SK-MEL-5 (cell line): ENCODE data around the gene FURIN. TPM values are rescaled to one million over a fixed set of nuclear protein-coding genes. Genes with fewer than 3 reads are reported as not detected.
"Not testable (repeated sequence)": the region's sequence is repeated elsewhere in the genome, so short reads cannot be mapped to it uniquely, and the experiment has no call there.

Source experiments
- DNase-seq: peaks from one replicate; pipeline ENCODE4 v3.0.0-alpha.2; 2016; ENCODE audit warnings: low read depth, low spot score
- in situ Hi-C: cut with HindIII; loops from 2 replicates; pipeline ENCODE4 v1.10.0; 2016; ENCODE audit warnings: low sequenced_read_pairs, high pct_unique_total_duplicates, low pct_unique_long_range_greater_than_20kb
- total RNA-seq: library from RNA; depleted of rRNA; stranded (reverse); fragments of >200 nt; shearing (Covaris generic); gene quantifications from 2 replicates; pipeline ENCODE4 v1.2.3, GENCODE V29; 2014

Gene FURIN
- total RNA-seq, 1 experiment from 2014 or later = 38.3 TPM

DNA sequence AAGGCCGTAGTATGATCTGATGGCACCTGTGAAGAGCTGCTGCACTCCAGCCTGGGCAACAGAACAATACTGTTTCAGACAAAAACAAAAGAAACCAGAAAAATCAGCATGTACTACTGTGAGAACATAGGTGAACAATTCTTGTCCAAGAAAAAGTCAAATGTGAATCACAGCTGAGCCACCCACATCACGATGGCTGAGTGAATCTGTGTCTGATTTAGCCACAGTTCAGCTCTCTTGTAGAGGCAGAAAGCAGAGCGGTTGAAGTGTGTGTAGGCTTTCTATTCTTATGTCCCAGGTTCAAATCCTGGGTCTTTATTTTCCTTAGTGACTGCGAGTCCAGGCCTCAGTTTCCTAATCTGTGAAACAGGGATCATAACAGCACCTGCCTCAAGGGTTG lies 4.4 kb upstream of the FURIN start:
- DNase-seq = no peak
- in situ Hi-C loops = no loop called here

DNA sequence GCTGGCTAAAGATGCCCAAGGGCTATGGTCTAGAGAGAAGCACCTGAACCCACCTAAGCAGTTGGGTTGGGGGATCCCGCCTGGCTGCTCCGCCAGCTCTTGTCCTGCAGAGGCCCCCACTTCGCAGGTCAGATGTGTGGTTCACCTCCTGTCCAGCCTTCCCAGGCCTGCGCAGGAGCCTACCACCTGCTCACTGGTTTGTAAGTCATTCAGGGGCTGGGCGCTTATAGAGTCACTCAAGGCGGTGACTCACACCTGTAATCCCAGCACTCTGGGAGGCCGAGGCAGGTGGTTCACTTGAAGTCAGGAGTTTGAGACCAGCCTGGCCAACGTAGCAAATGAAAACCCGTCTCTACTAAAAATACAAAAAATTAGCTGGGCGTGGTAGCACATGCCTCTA lies 3.9 kb upstream of the FURIN start:
- no peak for DNase-seq
- in situ Hi-C loops = no loop called here

DNA sequence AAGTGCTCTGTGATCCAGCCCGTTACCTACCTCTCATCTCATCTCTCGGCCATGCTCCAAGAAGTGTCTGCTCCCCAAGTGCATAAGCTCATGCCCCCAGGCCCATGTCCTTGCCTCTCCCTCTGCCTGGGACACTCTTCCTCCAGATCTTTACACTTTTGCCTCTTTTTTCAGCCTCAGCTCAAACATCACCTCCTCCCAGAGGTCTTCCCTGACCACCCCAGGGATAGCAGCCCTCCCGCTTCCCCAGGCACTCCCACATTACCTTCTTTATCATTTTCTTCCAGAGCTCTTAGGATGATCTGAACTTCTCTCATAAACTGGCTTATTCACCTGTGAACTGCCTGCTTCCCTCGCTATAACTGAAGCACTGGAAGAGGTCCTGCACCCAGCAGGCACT lies 2.7 kb upstream of the FURIN start:
- in situ Hi-C loops = no loop called here
- DNase-seq = no peak

DNA sequence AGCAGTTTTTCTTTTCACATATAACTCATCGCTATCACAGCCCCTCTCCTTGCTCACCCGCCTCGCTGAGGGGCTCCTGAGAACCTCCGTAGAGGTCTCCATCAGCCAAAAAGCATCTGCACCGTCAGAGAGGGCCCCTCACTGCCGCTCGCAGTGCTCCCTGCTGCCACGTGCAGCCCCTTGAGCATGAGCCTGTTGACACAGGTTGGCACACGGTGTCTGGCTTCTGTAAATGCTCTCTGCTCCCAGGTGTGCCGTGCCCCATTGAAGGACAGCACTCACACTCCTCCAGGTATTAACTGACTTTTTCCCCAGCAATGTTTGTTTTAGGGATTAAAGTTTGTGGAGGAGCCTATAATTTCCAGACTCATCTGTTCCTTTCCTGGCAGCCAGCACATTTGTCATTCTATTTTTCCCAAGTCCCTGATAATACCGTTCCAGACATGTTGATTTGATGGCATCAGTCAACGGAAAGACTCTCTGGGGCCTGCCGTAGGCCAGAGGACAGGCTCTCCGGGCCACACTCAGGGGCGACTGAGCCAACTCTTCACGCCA lies 2.1 kb upstream of the FURIN start:
- no peak for DNase-seq
- in situ Hi-C loops = no loop called here

GRCh38 chr15:90866800-90867199 lies 1.6 kb upstream of the FURIN start:
- in situ Hi-C loops = no loop called here

GRCh38 chr15:90869140-90869541 lies 753 bp downstream of the FURIN start:
- in situ Hi-C loops = no loop called here
- no peak for DNase-seq

More at GRCh38 chr15:90866800-90867199, 1.6 kb upstream of the FURIN start:
- no peak for DNase-seq

DNA sequence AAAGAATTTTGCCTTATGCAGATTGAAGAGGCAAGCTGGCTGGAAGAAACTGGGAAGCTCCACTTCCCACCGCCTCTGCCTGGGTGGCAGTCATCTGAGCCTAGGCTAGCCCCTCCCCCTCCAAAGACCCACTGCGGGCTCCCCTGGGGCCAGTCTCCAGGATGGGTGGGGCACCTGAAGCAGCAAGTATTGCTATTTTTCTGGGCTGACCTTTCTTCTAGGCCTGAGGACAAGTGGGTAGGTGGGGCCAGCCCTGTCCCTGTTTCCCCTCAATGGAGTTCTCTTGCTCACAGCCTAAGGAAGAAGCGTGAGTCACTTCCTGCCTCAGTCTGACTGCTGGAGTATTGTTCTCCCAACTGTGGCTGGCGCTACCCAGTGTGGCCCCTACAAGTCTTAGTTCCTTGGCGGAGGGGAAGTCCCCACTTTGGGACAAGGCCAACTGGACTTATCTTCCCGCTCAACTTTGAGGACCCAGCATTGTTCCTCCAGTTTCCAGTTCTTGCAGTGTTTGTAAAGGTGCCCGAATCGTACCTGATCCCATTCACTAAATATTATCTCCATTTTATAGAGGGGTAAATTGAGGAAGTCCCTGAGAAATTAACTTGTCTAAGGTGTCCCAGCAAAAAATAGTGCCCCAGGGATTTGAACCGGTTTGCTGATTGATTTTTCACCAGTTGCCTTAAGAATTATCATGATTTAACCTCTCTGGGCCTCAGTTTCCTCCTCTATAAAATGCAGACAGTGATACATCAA lies 1.4 kb downstream of the FURIN start:
- in situ Hi-C loops = no loop called here
- peak; percentile 94 for DNase-seq

GRCh38 chr15:90870354-90871138 lies 2.2 kb downstream of the FURIN start:
- in situ Hi-C loops = no loop called here

GRCh38 chr15:90871139-90871715 lies 2.8 kb downstream of the FURIN start:
- in situ Hi-C loops = no loop called here
- DNase-seq = no peak

More at GRCh38 chr15:90870354-90871138, 2.2 kb downstream of the FURIN start:
- DNase-seq = peak; percentile 45

- DNase-seq = no peak
These were observed 3.5 kb downstream of the FURIN start for GRCh38 chr15:90871716-90872485.

GRCh38 chr15:90872486-90873184 lies 4.2 kb downstream of the FURIN start:
- DNase-seq = peak; percentile 31
- in situ Hi-C loops = no loop called here

More at GRCh38 chr15:90871716-90872485, 3.5 kb downstream of the FURIN start:
- in situ Hi-C loops = no loop called here

DNA sequence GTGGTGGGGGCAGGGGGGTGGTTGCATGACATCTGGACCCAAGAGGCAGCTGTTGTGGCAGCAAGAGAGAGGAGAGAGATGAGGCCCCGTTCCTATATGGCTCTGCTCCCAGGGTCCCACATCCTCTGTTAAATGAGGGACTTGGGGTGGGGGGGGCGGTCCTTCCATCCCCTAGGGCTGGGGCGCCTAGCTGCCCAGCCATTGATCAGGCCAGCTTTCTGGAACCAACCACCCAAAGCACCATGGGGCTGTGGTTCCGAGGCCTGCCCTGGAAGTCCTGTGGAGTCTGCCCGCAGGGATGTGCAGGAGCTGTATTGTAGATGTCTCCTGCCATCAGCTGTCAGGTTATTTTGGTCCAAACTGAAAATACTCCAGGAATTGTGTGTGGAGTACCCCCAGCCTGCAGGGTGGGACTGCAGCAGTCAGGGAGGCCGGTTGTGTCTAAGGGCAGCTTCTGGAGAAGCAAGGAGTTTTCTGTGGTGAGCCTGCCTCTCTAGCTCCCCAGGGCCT lies 5.2 kb downstream of the FURIN start:
- in situ Hi-C loops = no loop called here
- DNase-seq = no peak

DNA sequence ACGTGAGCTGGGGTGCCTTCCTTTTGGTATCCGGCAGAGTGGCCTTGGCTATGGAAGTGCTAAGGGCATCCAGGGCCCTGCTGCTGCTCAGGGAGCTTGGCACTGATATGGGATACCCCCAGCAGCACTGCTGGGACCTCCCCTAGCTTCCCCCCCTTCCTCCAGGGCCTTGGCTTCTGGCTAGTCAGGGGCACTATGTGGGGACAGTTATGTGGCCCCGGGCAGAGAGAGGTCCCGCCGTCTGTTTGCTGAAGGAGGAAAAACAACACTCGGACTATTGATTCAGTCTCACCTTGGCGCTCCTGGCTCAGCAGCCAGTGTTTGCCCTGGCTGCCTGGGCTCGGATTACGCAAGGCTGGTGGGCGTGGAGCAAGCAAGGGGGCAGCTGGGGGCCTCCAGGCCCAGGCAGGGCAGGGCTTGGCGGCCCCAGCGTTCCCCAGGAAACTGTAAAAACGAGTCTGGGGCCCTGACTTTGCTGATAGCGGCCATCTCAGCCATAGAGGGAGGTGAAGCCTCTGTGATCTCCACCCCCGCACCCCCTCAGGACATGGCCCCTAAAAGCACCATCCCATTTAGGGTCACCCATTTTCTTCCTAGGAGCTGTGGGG lies 5.7 kb downstream of the FURIN start:
- DNase-seq = no peak
- in situ Hi-C loops = no loop called here

DNA sequence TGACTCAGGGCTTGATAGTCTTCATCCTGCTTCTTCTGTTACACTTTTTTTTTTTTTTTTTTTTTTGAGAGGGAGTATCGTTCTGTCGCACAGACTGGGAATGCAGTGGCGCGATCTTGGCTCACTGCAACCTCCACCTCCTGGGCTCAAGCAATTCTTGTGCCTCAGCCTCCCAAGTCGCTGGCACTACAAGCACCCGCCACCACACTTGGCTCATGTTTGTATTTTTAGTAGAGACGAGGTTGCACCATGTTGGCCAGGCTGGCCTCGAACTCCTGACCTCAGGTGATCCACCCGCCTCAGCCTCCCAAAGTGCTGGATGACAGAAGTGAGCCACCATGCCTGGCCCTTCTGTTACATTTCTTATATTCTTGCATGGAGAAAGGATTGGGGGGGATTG lies 6.6 kb downstream of the FURIN start:
- in situ Hi-C loops, DNase-seq: not testable (repeated sequence)

DNA sequence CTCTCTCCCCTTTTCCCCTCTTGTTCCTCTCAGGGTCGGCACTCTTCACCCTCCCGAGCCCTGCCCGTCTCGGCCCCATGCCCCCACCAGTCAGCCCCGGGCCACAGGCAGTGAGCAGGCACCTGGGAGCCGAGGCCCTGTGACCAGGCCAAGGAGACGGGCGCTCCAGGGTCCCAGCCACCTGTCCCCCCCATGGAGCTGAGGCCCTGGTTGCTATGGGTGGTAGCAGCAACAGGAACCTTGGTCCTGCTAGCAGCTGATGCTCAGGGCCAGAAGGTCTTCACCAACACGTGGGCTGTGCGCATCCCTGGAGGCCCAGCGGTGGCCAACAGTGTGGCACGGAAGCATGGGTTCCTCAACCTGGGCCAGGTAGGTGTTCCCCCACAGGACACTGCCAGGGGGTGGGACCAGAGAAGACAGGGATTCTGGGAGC lies 7.2 kb downstream of the FURIN start:
- in situ Hi-C loops = no loop called here
- DNase-seq = no peak

- in situ Hi-C loops = no loop called here
- DNase-seq = no peak
These were observed 7.7 kb downstream of the FURIN start for GRCh38 chr15:90876046-90876445.
